GM18507 (cell line): ENCODE measurements around the gene MAP1B.
A peak's percentile ranks its signal among the peaks of the same experiment; 100 is the strongest.
"Not testable (repeated sequence)": the region's sequence is repeated elsewhere in the genome, so short reads cannot be mapped to it uniquely, and the experiment has no call there.

Experiments used
- DNase-seq: peaks from one replicate; pipeline ENCODE4 v3.0.0; 2011; ENCODE audit warnings: low read depth; ENCODE audit not compliant: insufficient read length; ENCODE audit errors: extremely low spot score
- FAIRE-seq: peaks from 2 replicates; lab custom pipeline; 2011; peaks lifted over from hg19 to GRCh38; lab: Jason Lieb, UNC

The MAP1B gene

GRCh38 chr5:72154076-72154756 is 46.9 kb downstream of the MAP1B start:
- FAIRE-seq (no peak), DNase-seq (no peak)

GRCh38 chr5:72156946-72157624 is 49.8 kb downstream of the MAP1B start:
- DNase-seq = no peak
- FAIRE-seq = no peak

GRCh38 chr5:72157625-72157962 is 50.3 kb downstream of the MAP1B start:
- FAIRE-seq = no peak

GRCh38 chr5:72159501-72159911 is 52.2 kb downstream of the MAP1B start:
- FAIRE-seq (no peak), DNase-seq (no peak)

More at GRCh38 chr5:72157625-72157962, 50.3 kb downstream of the MAP1B start:
- DNase-seq = no peak

- FAIRE-seq (no peak), DNase-seq (no peak)
Measured at GRCh38 chr5:72160329-72160728, 53.1 kb downstream of the MAP1B start.

- FAIRE-seq = no peak
- no peak for DNase-seq
Measured at GRCh38 chr5:72160959-72161358, 53.7 kb downstream of the MAP1B start.

- no peak for FAIRE-seq
- no peak for DNase-seq
Measured at GRCh38 chr5:72161951-72162350, 54.7 kb downstream of the MAP1B start.

- no peak for DNase-seq
- no peak for FAIRE-seq
Measured at GRCh38 chr5:72163349-72163983, 56.2 kb downstream of the MAP1B start.

- no peak for FAIRE-seq
- no peak for DNase-seq
Measured at GRCh38 chr5:72166070-72166979, 59.0 kb downstream of the MAP1B start.

GRCh38 chr5:72167257-72167656 is 60.0 kb downstream of the MAP1B start:
- no peak for DNase-seq
- no peak for FAIRE-seq

- DNase-seq (no peak), FAIRE-seq (no peak)
Measured at GRCh38 chr5:72167804-72168203, 60.5 kb downstream of the MAP1B start.

- DNase-seq (no peak), FAIRE-seq (no peak)
Measured at GRCh38 chr5:72170101-72170500, 62.8 kb downstream of the MAP1B start.

GRCh38 chr5:72171181-72171580 is 63.9 kb downstream of the MAP1B start:
- not testable (repeated sequence) for DNase-seq, FAIRE-seq

- FAIRE-seq = peak; percentile 60
- DNase-seq = peak; percentile 15
Measured at GRCh38 chr5:72171667-72172066, 64.4 kb downstream of the MAP1B start.

GRCh38 chr5:72172786-72173185 is 65.5 kb downstream of the MAP1B start:
- DNase-seq (no peak), FAIRE-seq (no peak)

GRCh38 chr5:72177538-72177937 is 70.3 kb downstream of the MAP1B start:
- peak; percentile 87 for FAIRE-seq
- peak; percentile 15 for DNase-seq

- FAIRE-seq = no peak
- DNase-seq = no peak
Measured at GRCh38 chr5:72179028-72179815, 71.9 kb downstream of the MAP1B start.

- FAIRE-seq (no peak), DNase-seq (no peak)
Measured at GRCh38 chr5:72179816-72180440, 72.7 kb downstream of the MAP1B start.

- DNase-seq = no peak
- no peak for FAIRE-seq
Measured at GRCh38 chr5:72180925-72181324, 73.7 kb downstream of the MAP1B start.
